Esophagus muscularis mucosa (tissue), 4 donors: Measurements from ENCODE around the gene RDH12. TPM values are rescaled to one million over a fixed set of nuclear protein-coding genes. Genes with fewer than 3 reads are reported as not detected.
"Not testable (repeated sequence)": the region's sequence is repeated elsewhere in the genome, so short reads cannot be mapped to it uniquely, and the experiment has no call there.

Experiments used
- DNase-seq: peaks from one replicate; pipeline ENCODE4 v3.0.0-alpha.2; 2017; ENCODE audit errors: extremely low spot score
- H3K27ac ChIP-seq, 4 donors: fragments of 200-600 bp; sonication (generic); replicated peaks in 1 of 4; 1 replicate in 3 of 4; 2 replicates in 1 of 4; pipeline ENCODE4 v1.5.1; 2016 to 2019; ENCODE audit warnings: mild to moderate bottlenecking in 1 of 4
- H3K27me3 ChIP-seq, 4 donors: fragments of 200-600 bp; sonication (generic); one replicate each; pipeline versions ENCODE4 v1.5.1 to v1.6.0; 2016 to 2019
- H3K36me3 ChIP-seq, 4 donors: fragments of 200-600 bp; sonication (generic); one replicate each; pipeline ENCODE4 v1.5.1; 2016 to 2019
- H3K4me1 ChIP-seq, 4 donors: fragments of 200-600 bp; sonication (generic); one replicate each; pipeline ENCODE4 v1.5.1; 2016 to 2019
- H3K4me3 ChIP-seq, 4 donors: fragments of 200-600 bp; sonication (generic); 1 replicate in 2 of 4; 2 replicates in 2 of 4; pipeline ENCODE4 v1.5.1; 2016 to 2019; ENCODE audit warnings: mild to moderate bottlenecking in 4 of 4, moderate library complexity in 1 of 4
- H3K9me3 ChIP-seq, 4 donors: fragments of 200-600 bp; sonication (generic); 1 replicate in 3 of 4; 2 replicates in 1 of 4; pipeline ENCODE4 v1.5.1; 2016 to 2019
- CTCF ChIP-seq, 3 experiments: fragments of 200-600 bp in 2 of 3; fragments of 450-650 bp in 1 of 3; sonication (generic) in 2 of 3; IDR thresholded peaks; one replicate each; pipeline ENCODE4 v1.5.1; 2017 to 2019; ENCODE audit warnings: antibody characterized with exemption in 3 of 3, mild to moderate bottlenecking in 2 of 3, moderate library complexity in 1 of 3
- EP300 ChIP-seq: sonication (generic); formaldehyde crosslinking; IDR thresholded peaks from one replicate; pipeline ENCODE4 v1.6.1; 2017; ENCODE audit warnings: antibody characterized with exemption
- POLR2A ChIP-seq: fragments of 450-650 bp; IDR thresholded peaks from one replicate; pipeline ENCODE4 v1.6.1; 2017; ENCODE audit warnings: antibody characterized with exemption, moderate library complexity, mild to moderate bottlenecking, low read depth
- POLR2AphosphoS5 ChIP-seq, 2 donors: sonication (generic); formaldehyde crosslinking; IDR thresholded peaks; one replicate each; pipeline ENCODE4 v1.6.1; 2017; ENCODE audit warnings: antibody characterized with exemption in 2 of 2
- WGBS: methylation state at CpG from one replicate; pipeline ENCODE4 v1.1.5; 2018; 5-methylcytosine and 5-hydroxymethylcytosine counted together
- intact Hi-C: fragments of 100-400 bp; cut with DNase I; formaldehyde crosslinking; loops from one replicate; pipeline ENCODE4 v1.15.1; 2023
- total RNA-seq, 4 donors: library from RNA; depleted of rRNA; stranded (reverse); fragments of >200 nt; gene quantifications; one replicate each; pipeline versions ENCODE4 v1.1.0 to v1.2.1, GENCODE V29; 2016

The RDH12 gene
- total RNA-seq = not detected

GRCh38 chr14:67701492-67701891, at the start of gene RDH12:
Gene RDH12, plus strand, starts transcription at chr14:67701886. Its CDS starts 20,757 bp downstream, at chr14:67722643.
- DNase-seq, H3K4me3 ChIP-seq, H3K9me3 ChIP-seq, H3K27me3 ChIP-seq, H3K4me1 ChIP-seq, H3K27ac ChIP-seq, H3K36me3 ChIP-seq: not testable (repeated sequence)
- intact Hi-C loops = loop anchor here (5.0 to 10.0 kb wide), 2 partner anchors 117 to 274 kb away; no protein-coding TSS in a partner anchor
- 88% methylated on average over 8 of the region's 8 CpGs for WGBS

- Histone ChIP-seq H3K4me3 (no peak overlapping the region), H3K27me3 (no peaks in the 10 kb centered on the region), H3K36me3 (peaks cover 65 to 100% (median 95%) of the 10 kb centered on the region in 4 donors), H3K4me1 (no peaks in the 10 kb centered on the region), H3K27ac (no peak overlapping the region), H3K9me3 (no peaks in the 10 kb centered on the region)
- intact Hi-C loops = no loop called here
- WGBS = 87% methylated on average over 1 of the region's 1 CpG
- TF ChIP-seq EP300 = no peak
- no peak for DNase-seq
These were observed 49.5 kb upstream of the RDH12 start for GRCh38 chr14:67652189-67652588.

- no peak overlapping the region for H3K4me3 ChIP-seq
- H3K27ac ChIP-seq = no peak overlapping the region
- no peaks in the 10 kb centered on the region for H3K9me3 ChIP-seq
- H3K36me3 ChIP-seq = peaks cover 64 to 100% (median 96%) of the 10 kb centered on the region in 4 donors
- 72% methylated on average over 6 of the region's 6 CpGs for WGBS
- TF ChIP-seq POLR2A (no peak), CTCF (IDR thresholded peaks at IDR 0.05) (no peak), POLR2AphosphoS5 (IDR thresholded peaks at IDR 0.05) (no peak), EP300 (no peak)
- intact Hi-C loops = no loop called here
- no peaks in the 10 kb centered on the region for H3K4me1 ChIP-seq
- DNase-seq = no peak
- no peaks in the 10 kb centered on the region for H3K27me3 ChIP-seq
These were observed 47.9 kb upstream of the RDH12 start for GRCh38 chr14:67653651-67654280.

- WGBS = 87% methylated on average over 4 of the region's 4 CpGs
- Histone ChIP-seq H3K27ac (no peak overlapping the region), H3K4me1 (peaks cover 8 to 21% (median 12%) of the 10 kb centered on the region in 4 donors), H3K36me3 (peaks cover 0 to 30% (median 19%) of the 10 kb centered on the region in 4 donors), H3K4me3 (no peak overlapping the region), H3K9me3 (no peaks in the 10 kb centered on the region), H3K27me3 (no peaks in the 10 kb centered on the region)
- intact Hi-C loops = no loop called here
- TF ChIP-seq EP300 = no peak
- no peak for TF ChIP-seq CTCF (IDR thresholded peaks at IDR 0.05)
- no peak for TF ChIP-seq POLR2AphosphoS5 (IDR thresholded peaks at IDR 0.05)
- DNase-seq = no peak
These were observed 38.1 kb upstream of the RDH12 start for GRCh38 chr14:67663633-67664032.

- no peak for TF ChIP-seq EP300
- TF ChIP-seq POLR2A = no peak
- TF ChIP-seq POLR2AphosphoS5 (IDR thresholded peaks at IDR 0.05) = no peak
- no peak for TF ChIP-seq CTCF (IDR thresholded peaks at IDR 0.05)
- Histone ChIP-seq H3K36me3 (peaks cover 0 to 9% (median 4%) of the 10 kb centered on the region in 4 donors), H3K9me3 (no peaks in the 10 kb centered on the region), H3K27ac (no peak overlapping the region), H3K4me3 (no peak overlapping the region), H3K27me3 (no peaks in the 10 kb centered on the region), H3K4me1 (peaks cover 8 to 27% (median 15%) of the 10 kb centered on the region in 4 donors)
- intact Hi-C loops = loop anchor here (2.0 kb wide), 1 partner anchor 47 kb away; the partner anchor contains the start of gene ARG2
- DNase-seq = no peak
- WGBS = 73% methylated on average over 2 of the region's 2 CpGs
These were observed 35.8 kb upstream of the RDH12 start for GRCh38 chr14:67665868-67666267.
